ENCODE measurements around the gene ARL11. TPM values are rescaled to one million over a fixed set of nuclear protein-coding genes. Genes with fewer than 3 reads are reported as not detected.

Gene ARL11
- total RNA-seq, 1 experiment from 2014 or later, result 0.35 TPM

- peaks cover 8% of the 10 kb centered on the region for H3K4me1 Mint-ChIP-seq
- peaks cover 13% of the 10 kb centered on the region for H3K36me3 Mint-ChIP-seq
- peaks cover 5% of the 10 kb centered on the region for H3K27me3 Mint-ChIP-seq (ENCODE audit: low read depth)
- DNase-seq (ENCODE audit: low spot score) (no peak), ATAC-seq (no peak)
- H3K4me3 Mint-ChIP-seq, result no peak overlapping the region
- POLR2A ChIA-PET, result no interaction called here
- CTCF ChIA-PET, result no interaction called here
- H3K27ac Mint-ChIP-seq, result no peak overlapping the region
- no peaks in the 10 kb centered on the region for H3K9me3 Mint-ChIP-seq
- TF ChIP-seq E2F1 (CRISPR knock-in tag; IDR thresholded peaks at IDR 0.05) (no peak), NR2C2 (CRISPR knock-in tag; IDR thresholded peaks at IDR 0.05) (no peak), HMGXB4 (CRISPR knock-in tag; IDR thresholded peaks at IDR 0.05) (no peak), FOXK1 (CRISPR knock-in tag; IDR thresholded peaks at IDR 0.05) (no peak), ESRRA (CRISPR knock-in tag; IDR thresholded peaks at IDR 0.05; ENCODE audit: borderline replicate concordance) (no peak), ATF3 (CRISPR knock-in tag; conservative IDR thresholded peaks at IDR 0.05) (no peak)
- TF ChIP-seq, protein P1, sequence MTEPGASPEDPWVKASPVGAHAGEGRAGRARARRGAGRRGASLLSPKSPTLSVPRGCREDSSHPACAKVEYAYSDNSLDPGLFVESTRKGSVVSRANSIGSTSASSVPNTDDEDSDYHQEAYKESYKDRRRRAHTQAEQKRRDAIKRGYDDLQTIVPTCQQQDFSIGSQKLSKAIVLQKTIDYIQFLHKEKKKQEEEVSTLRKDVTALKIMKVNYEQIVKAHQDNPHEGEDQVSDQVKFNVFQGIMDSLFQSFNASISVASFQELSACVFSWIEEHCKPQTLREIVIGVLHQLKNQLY (CRISPR knock-in tag; IDR thresholded peaks at IDR 0.05), result no peak
These were observed 47.2 kb upstream of the ARL11 start for GRCh38 chr13:49580980-49581680.

DNA sequence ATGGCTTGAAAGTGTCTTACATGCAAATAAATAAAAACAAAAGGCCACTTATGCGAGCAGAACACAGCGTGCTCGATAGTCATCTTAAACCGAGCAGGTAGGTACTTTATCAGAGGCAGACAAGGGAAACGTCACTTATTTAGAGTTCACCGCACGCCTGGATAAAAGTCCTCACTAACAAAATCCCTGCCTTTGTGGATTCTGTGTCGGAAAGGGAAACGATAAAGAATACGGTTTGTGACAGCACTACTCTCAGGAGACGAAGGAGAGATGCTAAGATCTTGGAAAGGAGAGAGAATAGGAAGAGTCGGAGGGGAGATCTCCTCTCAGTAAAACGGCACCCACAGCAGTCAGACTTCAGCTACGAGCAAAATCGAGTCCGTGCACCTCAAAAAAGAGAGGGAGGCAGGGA lies 43.5 kb upstream of the ARL11 start:
- H3K36me3 Mint-ChIP-seq, result peaks cover 9% of the 10 kb centered on the region
- H3K4me3 Mint-ChIP-seq, result peak overlapping the region; percentile 87
- ATAC-seq (no peak), DNase-seq (ENCODE audit: low spot score) (no peak)
- peak overlapping the region; percentile 91 for H3K27ac Mint-ChIP-seq
- TF ChIP-seq, protein P1 (CRISPR knock-in tag; IDR thresholded peaks at IDR 0.05), result 0 out of 2 replicates have a peak, but pooled peaks have one; percentile 53
- 0 out of 2 replicates have a peak, but pooled peaks have one; percentile 8 for TF ChIP-seq ATF1 (CRISPR knock-in tag; IDR thresholded peaks at IDR 0.05)
- TF ChIP-seq RELA (CRISPR knock-in tag; IDR thresholded peaks at IDR 0.05; ENCODE audit: borderline replicate concordance), result no peak
- TF ChIP-seq SP1 (CRISPR knock-in tag; conservative IDR thresholded peaks at IDR 0.05), result no peak
- peaks cover 3% of the 10 kb centered on the region; the same call in 1 of the 2 replicates for H3K9me3 Mint-ChIP-seq
- ChIA-PET CTCF (interaction anchor here (1.0 kb wide), 1 partner anchor 22 kb away, joined by 4 read pairs; no protein-coding TSS in a partner anchor), POLR2A (interaction anchor here (1.1 kb wide), 1 partner anchor 141 kb away, joined by 3 read pairs; the partner anchor contains the start of genes CAB39L and SETDB2)
- H3K4me1 Mint-ChIP-seq, result peaks cover 16% of the 10 kb centered on the region
- peaks cover 9% of the 10 kb centered on the region for H3K27me3 Mint-ChIP-seq (ENCODE audit: low read depth)

DNA sequence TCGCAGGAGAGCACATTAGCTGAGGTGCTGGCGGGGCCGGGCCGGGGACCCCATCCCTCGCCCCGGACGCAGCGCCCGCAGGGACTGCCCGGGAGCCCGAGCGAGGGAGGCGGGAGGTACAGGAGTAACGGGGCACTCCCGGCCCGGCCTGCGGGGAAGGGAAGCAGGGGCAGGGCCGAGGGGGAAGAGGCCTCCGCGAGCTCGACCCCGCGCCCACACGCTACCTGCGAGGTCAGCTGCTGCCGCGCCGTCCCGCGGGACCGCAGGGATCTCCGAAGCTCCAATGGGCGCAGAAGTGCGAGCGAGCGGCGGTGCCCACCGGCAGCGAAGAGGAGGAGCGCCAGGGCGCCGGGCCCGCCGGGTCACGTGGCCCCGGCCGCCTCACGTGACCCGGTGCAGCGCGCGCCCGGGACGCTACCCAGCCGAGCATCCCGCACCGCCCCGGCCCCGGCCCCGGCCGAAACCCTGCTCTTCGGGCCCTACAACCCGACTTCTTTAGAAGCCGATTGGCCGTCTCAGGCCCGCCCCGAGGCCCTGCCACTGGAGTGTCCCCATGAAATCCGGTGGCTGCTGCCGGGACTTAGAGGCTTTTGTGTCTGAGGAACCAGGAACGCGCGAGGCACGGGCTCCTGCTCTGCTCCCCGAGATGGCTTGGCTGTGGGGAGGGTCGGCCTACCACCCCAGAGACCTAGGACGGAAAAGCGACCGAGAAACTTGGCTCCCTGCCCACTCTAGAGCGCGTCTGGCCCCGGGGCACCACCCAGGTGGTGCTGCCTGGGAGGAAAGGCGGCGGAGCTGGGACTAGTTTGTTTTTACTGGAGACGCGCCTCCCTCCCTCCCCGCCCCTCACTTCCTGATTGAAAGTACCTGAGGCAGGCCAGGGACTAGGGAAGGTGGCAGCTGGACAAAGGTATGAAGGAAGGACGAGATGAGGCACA lies 42.8 kb upstream of the ARL11 start, which contains the start of gene RCBTB1:
Gene RCBTB1, minus strand, starts transcription at position 339 of the 938 bp plus-strand sequence. CDS start 18,279 bp downstream, outside the sequence.
- POLR2A ChIA-PET, result interaction anchor here (0.7 to 1.1 kb wide), 3 partner anchors 43 to 142 kb away, joined by 3 to 4 read pairs (median 3); partner anchors contain the start of genes CAB39L, PHF11 and SETDB2
- peaks cover 9% of the 10 kb centered on the region for H3K27me3 Mint-ChIP-seq (ENCODE audit: low read depth)
- H3K4me3 Mint-ChIP-seq, result peak within 1 kb of the TSS; percentile 87
- CTCF ChIA-PET, result interaction anchor here (0.7 to 1.5 kb wide), 4 partner anchors 18 to 25 kb away, joined by 3 to 8 read pairs (median 4); no protein-coding TSS in a partner anchor
- DNase-seq (ENCODE audit: low spot score), result peak; percentile 65
- H3K4me1 Mint-ChIP-seq, result peaks cover 16% of the 10 kb centered on the region
- peak within 1 kb of the TSS; percentile 91 for H3K27ac Mint-ChIP-seq
- peak; percentile 88 for ATAC-seq
- H3K36me3 Mint-ChIP-seq, result peaks cover 3% of the 10 kb centered on the region; the same call in 1 of the 2 replicates
- peaks cover 3% of the 10 kb centered on the region; the same call in 1 of the 2 replicates for H3K9me3 Mint-ChIP-seq
- peak; percentile 99 for TF ChIP-seq USF2 (CRISPR knock-in tag; IDR thresholded peaks at IDR 0.05)
- TF ChIP-seq ZMAT4 (CRISPR knock-in tag; IDR thresholded peaks at IDR 0.05), result no peak
- peak; percentile 79 for TF ChIP-seq HMGXB4 (CRISPR knock-in tag; IDR thresholded peaks at IDR 0.05)
- TF ChIP-seq, protein P2, sequence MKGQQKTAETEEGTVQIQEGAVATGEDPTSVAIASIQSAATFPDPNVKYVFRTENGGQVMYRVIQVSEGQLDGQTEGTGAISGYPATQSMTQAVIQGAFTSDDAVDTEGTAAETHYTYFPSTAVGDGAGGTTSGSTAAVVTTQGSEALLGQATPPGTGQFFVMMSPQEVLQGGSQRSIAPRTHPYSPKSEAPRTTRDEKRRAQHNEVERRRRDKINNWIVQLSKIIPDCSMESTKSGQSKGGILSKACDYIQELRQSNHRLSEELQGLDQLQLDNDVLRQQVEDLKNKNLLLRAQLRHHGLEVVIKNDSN (CRISPR knock-in tag; IDR thresholded peaks at IDR 0.05), result peak; percentile 94
- peak; percentile 84; the same call in 1 of the 2 replicates for TF ChIP-seq FOXP4 (CRISPR knock-in tag; IDR thresholded peaks at IDR 0.05)
- TF ChIP-seq SP1 (CRISPR knock-in tag; conservative IDR thresholded peaks at IDR 0.05), result peak; percentile 64
- peak; percentile 67; the same call in 1 of the 2 replicates for TF ChIP-seq ZNF423 (CRISPR knock-in tag; IDR thresholded peaks at IDR 0.05)

All from WTC11 (cell line).